Right hindlimb (tissue), 1 donor: Measurements from ENCODE around the gene HDAC7.
"Not testable (repeated sequence)": the region's sequence is repeated elsewhere in the genome, so short reads cannot be mapped to it uniquely, and the experiment has no call there.

Experiments used
- DNase-seq: peaks from one replicate; pipeline ENCODE4 v3.0.0-alpha.2; 2018

Gene HDAC7

GRCh38 chr12:47828008-47828975, 8.6 kb upstream of the HDAC7 start:
- peak; percentile 80 for DNase-seq

GRCh38 chr12:47825173-47825639, 5.5 kb upstream of the HDAC7 start:
- DNase-seq: peak; percentile 60

- no peak for DNase-seq
Measured at GRCh38 chr12:47824635-47825034, 4.9 kb upstream of the HDAC7 start.

DNA sequence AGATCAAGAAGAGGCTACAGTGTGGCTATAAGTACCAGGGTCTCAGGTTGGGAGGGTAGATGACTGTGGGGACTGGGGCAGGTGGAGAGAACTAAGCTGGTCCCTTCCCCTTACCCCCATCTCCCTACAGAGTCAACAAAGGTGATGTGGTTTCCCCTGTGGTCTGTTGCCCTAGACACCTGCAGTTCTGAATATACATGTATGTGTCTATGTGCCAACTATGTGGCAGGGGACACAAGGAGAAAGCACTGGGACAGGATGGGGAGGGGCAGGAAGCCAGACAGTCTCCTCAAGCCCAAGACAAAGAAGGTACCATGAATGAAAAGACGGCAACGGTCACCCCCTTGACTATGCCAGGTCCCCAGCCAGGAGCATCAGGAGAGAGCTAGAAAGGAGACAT, 4.5 kb upstream of the HDAC7 start:
- no peak for DNase-seq

GRCh38 chr12:47823422-47824086, 3.9 kb upstream of the HDAC7 start:
- no peak for DNase-seq

DNA sequence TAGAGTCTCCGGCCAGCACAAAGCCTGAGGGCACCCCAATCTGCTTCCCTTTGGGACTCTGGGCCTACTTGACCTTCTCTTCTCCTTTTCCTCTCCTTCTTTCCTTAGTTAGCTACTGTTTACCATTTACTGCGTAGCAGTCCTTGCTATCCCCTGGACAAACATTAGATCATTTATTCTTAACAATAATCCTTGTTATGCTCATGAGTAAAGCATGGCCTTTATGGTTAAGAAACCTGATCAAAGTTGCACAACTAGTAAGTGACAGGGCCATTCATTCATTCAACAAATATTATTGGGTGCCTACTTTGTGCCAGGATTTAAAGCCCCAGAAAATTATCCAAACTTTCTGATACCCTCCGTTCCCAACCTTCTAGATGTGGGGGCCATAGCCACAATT, 3.2 kb upstream of the HDAC7 start:
- no peak for DNase-seq

GRCh38 chr12:47822401-47822800, 2.7 kb upstream of the HDAC7 start:
- DNase-seq: no peak

GRCh38 chr12:47821346-47821706, 1.6 kb upstream of the HDAC7 start:
- DNase-seq: no peak

DNA sequence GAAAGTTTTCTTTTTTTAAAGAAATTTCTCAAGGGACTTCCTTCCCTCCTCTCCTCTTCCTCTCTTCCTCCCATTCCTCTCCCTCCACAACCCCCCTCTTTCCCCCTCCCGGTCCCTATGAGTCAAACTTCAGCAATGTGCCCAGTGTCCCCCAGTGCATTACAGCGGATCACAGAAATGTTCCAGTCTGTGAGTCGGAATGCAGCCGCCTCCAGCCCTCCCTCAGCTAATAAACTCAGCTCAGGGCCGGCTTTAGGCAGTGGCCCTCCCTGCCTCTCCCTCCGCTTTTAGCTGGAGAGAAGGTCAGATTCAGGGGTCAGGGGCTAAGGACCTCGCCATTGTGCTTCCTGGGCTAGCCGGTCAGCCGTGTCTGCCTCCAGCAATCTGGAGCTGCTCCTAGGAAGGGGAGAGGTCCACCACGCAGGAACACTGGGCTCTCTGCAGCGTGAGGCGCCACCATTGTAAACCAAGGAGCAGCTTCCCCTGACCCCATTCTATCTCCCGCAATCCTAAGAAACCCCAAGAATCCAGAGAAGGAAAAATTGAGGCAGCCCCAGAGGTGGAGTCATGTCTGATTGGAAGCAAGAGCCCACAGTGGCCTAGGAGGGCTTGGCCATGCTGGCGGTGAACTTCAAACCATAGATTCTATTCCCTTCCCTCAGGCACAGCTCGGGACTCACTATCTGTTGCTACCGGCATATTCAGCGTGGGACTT, 1.1 kb upstream of the HDAC7 start:
- DNase-seq: peak; percentile 92

- peak; percentile 70 for DNase-seq
Measured at GRCh38 chr12:47819138-47819895, 386 bp downstream of the HDAC7 start.

GRCh38 chr12:47818467-47819137, 1.1 kb downstream of the HDAC7 start:
- no peak for DNase-seq

- DNase-seq: no peak
Measured at GRCh38 chr12:47818007-47818376, 1.7 kb downstream of the HDAC7 start.

DNA sequence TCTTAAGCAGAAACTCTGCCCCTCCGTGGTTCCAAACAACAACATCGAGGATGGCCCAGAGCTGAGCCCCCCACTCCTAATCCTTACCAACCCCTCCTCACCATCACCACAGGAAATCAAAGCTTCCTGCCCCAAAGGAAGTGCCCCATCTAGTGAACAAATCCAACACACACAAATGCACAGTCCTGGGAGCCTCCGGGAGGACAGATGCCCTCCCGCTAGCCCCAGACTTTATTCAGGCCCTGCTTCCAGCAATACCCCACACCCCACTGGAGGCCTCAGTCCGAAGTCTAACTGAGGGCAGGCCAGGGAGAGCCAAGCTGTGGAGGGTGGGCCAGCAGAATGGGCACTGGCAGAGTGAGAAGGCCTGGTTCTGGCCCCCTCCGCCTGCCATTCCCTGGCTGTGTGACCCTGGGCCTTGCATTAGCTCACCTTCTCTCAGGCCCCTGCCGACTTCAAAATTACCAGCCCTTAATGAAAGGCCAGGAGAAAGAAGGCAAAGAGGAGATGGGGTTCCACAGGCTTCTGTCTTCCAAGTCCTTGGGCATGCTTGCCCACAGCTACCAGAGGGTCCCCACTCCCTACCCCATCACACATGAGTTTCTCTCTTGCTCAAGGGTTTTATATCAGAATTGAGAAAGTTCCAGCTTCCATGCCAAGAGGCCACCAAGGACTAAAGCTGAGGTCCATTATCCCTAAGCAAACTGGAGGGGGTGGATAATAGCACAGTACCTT, 2.3 kb downstream of the HDAC7 start:
- DNase-seq: no peak

DNA sequence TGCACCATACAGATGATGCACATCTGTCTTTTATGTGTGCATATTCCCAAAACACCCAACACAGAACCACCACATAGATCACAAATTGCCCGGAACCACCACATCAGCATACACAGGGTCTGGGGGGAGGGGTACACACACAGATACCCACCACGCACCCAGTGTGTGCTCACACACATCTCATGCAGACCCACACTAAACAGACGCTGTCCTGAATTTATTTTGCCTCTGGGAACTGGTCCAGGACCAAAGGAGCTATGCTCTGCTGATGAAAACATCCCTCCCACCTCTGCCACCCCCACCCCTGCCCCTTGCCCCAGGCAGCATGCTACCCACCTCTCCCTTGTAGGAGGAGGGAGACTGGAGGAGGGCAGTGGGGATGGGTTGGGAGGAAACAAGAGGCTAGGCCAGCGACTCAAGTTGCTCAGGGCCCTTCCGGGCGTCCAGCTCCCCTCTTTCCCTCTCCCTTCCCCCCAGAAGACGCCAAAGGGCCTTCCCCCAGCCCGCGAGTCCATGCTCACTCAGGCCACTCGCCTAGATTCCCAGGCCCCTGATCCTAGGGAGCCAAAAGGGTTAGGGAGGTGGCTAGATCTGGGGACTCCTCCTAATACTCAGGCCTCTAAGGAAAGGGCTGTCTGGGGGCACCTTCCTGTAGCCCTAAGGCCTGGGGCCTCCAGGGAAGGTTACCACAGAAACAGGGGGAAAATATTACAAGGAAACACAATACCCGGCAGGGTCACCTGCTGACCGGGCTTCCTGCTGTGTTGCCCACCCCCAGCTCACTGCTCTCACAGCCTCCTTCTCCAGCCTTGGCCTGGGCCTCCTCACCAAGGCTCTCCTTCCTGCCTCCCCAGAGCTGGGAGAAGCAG, 3.1 kb downstream of the HDAC7 start:
- no peak for DNase-seq

DNA sequence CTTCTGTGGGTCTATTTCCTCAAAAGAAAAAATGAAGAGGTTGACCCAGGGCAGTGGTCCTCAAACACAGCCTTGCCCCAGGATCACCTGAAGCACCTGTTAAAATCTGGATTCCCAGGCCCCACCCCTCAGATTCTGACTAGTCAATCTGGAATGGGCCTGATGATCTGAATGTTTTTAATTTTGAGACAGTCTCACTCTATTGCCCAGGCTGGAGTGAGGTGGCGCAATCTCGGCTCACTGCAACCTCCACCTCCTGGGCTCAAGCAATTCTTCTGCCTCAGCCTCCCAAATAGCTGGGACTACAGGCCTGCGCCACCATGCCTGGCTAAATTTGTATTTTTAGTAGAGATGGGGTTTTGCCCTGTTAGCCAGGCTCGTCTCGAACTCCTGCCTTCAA, 4.3 kb downstream of the HDAC7 start:
- DNase-seq: not testable (repeated sequence)

GRCh38 chr12:47814539-47815170, 5.0 kb downstream of the HDAC7 start:
- DNase-seq: no peak

DNA sequence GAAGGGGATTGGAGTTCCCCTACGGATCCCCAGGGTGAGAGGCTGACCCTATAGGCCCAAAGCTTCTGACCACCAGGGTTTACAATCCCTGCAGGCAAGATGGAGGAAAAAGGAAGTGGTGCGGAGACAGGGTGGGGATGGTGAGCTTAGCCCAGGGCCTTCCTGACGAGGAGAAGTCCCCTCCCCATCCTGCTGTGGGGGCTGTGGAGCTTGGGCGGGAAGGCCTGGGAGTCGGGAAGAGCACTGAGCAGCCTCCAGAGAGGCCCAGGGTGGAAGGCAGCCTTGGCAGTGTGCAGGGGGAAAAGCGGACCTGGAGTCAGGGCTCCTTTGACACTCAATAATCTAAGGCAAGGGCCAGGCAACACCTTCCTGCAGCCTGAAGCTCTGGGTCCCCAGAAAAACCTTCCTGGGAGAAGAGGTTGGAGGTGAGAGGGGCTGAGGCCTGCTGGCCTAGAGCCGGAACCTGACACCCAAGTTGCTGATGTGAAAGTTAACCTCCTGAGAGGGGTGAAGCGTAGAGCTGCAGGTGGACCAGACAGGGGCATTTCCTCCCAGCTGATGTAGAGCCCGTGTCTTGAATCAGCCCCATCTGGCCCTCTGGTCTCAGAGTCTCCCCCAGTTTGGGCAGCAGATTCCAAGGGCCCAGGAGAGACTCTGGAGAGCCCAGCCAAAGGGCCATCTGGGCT, 6.0 kb downstream of the HDAC7 start:
- no peak for DNase-seq

DNA sequence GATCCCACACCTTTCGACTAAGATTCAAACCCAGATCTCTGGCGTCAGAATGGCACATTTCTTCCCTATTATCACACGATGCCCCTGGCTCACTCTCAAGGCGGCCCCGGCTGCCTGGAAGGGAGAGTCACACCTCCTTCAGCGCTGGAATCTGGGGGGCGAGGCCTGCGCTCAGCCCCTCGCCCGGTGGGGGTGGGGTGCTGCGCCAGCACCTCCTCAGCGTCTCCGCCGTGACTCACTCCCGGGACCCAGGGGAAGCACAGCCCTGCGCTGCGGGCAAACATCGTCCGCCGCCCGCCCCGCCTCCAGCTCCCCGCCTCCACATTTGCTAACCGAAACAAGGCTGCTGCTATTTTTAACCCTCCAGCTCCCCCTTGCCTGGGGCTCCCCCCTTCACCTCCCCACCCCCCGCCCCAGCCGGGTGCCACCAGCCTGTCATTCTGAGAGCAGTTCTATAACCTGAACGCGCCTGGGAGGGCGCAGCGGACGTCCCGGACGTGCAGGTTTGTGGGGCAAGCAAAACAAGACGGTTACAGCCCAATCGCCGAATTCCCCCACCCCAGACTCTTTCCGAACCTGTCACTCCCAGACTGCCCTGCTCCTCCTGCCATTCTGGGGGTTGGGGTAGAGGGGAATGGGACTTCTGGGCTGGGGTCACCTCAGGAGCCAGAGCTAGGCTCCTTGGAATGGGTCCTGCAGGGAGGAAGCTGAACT, 6.7 kb downstream of the HDAC7 start:
- DNase-seq: peak; percentile 86
